ENCODE data around the gene DENND6B.

GRCh38 chr22:50278956-50279619 lies 47.7 kb downstream of the DENND6B start:
- no peak for TF ChIP-seq EZH2phosphoT487 (IDR thresholded peaks at IDR 0.05)
- TF ChIP-seq CTCF (IDR thresholded peaks at IDR 0.05), result no peak
- TF ChIP-seq EZH2 (IDR thresholded peaks at IDR 0.05), result no peak

All from neural progenitor cell (in vitro differentiated cells).